GM12891 (cell line): Measurements from ENCODE around the gene TMEM168.

Experiments used
- DNase-seq: peaks from one replicate; pipeline ENCODE4 v3.0.0; 2011; ENCODE audit warnings: low spot score; ENCODE audit not compliant: insufficient read length
- FAIRE-seq: peaks from 2 replicates; lab custom pipeline; 2011; peaks lifted over from hg19 to GRCh38; lab: Jason Lieb, UNC
- PAX5 ChIP-seq: IDR thresholded peaks from 2 replicates; pipeline ENCODE4 v1.6.1; 2011; ENCODE audit warnings: low read length, moderate library complexity, mild to moderate bottlenecking; ENCODE audit not compliant: insufficient read depth, severe bottlenecking
- POLR2A ChIP-seq: IDR thresholded peaks from 2 replicates; pipeline ENCODE4 v1.6.1; 2011; ENCODE audit warnings: low read depth, low read length, control low read depth
- POLR2AphosphoS5 ChIP-seq: IDR thresholded peaks from 2 replicates; pipeline ENCODE4 v1.6.1; 2011; ENCODE audit warnings: low read depth, low read length, control low read depth
- POU2F2 ChIP-seq: IDR thresholded peaks from 2 replicates; pipeline ENCODE4 v1.6.1; 2011; ENCODE audit warnings: low read depth, mild to moderate bottlenecking, control low read depth, low read length, moderate library complexity
- SPI1 ChIP-seq: IDR thresholded peaks from 2 replicates; pipeline ENCODE4 v1.6.1; 2011; ENCODE audit warnings: low read depth, low read length, control low read depth
- TAF1 ChIP-seq: IDR thresholded peaks from 2 replicates; pipeline ENCODE4 v1.6.1; 2011; ENCODE audit warnings: low read depth, low read length, control low read depth

TMEM168 gene

GRCh38 chr7:112757337-112757736, 32.9 kb downstream of the TMEM168 start:
- FAIRE-seq (no peak), DNase-seq (no peak)
- no peak for TF ChIP-seq SPI1
- TF ChIP-seq POU2F2, result no peak
- TF ChIP-seq PAX5, result no peak
- no peak for TF ChIP-seq TAF1
- TF ChIP-seq POLR2AphosphoS5, result no peak
- TF ChIP-seq POLR2A, result no peak

- DNase-seq, result no peak
- TF ChIP-seq POLR2AphosphoS5, result no peak
- TF ChIP-seq POU2F2, result no peak
- no peak for TF ChIP-seq POLR2A
- TF ChIP-seq SPI1, result no peak
- TF ChIP-seq TAF1, result no peak
- TF ChIP-seq PAX5, result no peak
- no peak for FAIRE-seq
These were observed 36.9 kb downstream of the TMEM168 start for GRCh38 chr7:112753298-112753697.

GRCh38 chr7:112752576-112752975, 37.6 kb downstream of the TMEM168 start:
- TF ChIP-seq PAX5, result no peak
- no peak for TF ChIP-seq TAF1
- no peak for TF ChIP-seq POLR2A
- TF ChIP-seq POLR2AphosphoS5, result no peak
- TF ChIP-seq SPI1, result no peak
- no peak for TF ChIP-seq POU2F2
- FAIRE-seq (no peak), DNase-seq (no peak)

- FAIRE-seq, result no peak
- TF ChIP-seq POU2F2 (no peak), TAF1 (no peak), POLR2A (no peak), POLR2AphosphoS5 (no peak), SPI1 (no peak), PAX5 (no peak)
- DNase-seq, result no peak
These were observed 40.4 kb downstream of the TMEM168 start for GRCh38 chr7:112749775-112750174.

GRCh38 chr7:112748381-112748780, 41.8 kb downstream of the TMEM168 start:
- FAIRE-seq (no peak), DNase-seq (no peak)
- no peak for TF ChIP-seq POU2F2
- no peak for TF ChIP-seq PAX5
- TF ChIP-seq SPI1, result no peak
- no peak for TF ChIP-seq POLR2AphosphoS5
- no peak for TF ChIP-seq POLR2A
- no peak for TF ChIP-seq TAF1

- no peak for FAIRE-seq
- no peak for DNase-seq
- TF ChIP-seq TAF1 (no peak), POLR2A (no peak), POLR2AphosphoS5 (no peak), SPI1 (no peak), POU2F2 (no peak), PAX5 (no peak)
These were observed 44.6 kb downstream of the TMEM168 start for GRCh38 chr7:112745635-112746034.

GRCh38 chr7:112744818-112745217, 45.4 kb downstream of the TMEM168 start:
- FAIRE-seq (no peak), DNase-seq (no peak)
- no peak for TF ChIP-seq POU2F2
- TF ChIP-seq PAX5, result no peak
- no peak for TF ChIP-seq SPI1
- no peak for TF ChIP-seq POLR2A
- no peak for TF ChIP-seq TAF1
- TF ChIP-seq POLR2AphosphoS5, result no peak

- no peak for FAIRE-seq
These were observed 46.4 kb downstream of the TMEM168 start for GRCh38 chr7:112743811-112744210.

GRCh38 chr7:112740667-112741066, 49.5 kb downstream of the TMEM168 start:
- FAIRE-seq (no peak), DNase-seq (no peak)
- TF ChIP-seq SPI1 (no peak), TAF1 (no peak), POLR2A (no peak), POU2F2 (no peak), POLR2AphosphoS5 (no peak), PAX5 (no peak)

More at GRCh38 chr7:112743811-112744210, 46.4 kb downstream of the TMEM168 start:
- TF ChIP-seq TAF1, result no peak
- TF ChIP-seq POLR2A, result no peak
- TF ChIP-seq SPI1, result no peak
- TF ChIP-seq POU2F2, result no peak
- TF ChIP-seq POLR2AphosphoS5, result no peak
- no peak for TF ChIP-seq PAX5
- DNase-seq, result no peak
